ENCODE results near the gene ROS1. TPM values are rescaled to one million over a fixed set of nuclear protein-coding genes. Genes with fewer than 3 reads are reported as not detected.

ROS1 gene
- total and polyA plus RNA-seq, 2 donors (not counting 1 experiment from before 2014, with no cell fraction given): under 0.01 to 0.01 TPM

GRCh38 chr6:117328500-117328899, 97.2 kb downstream of the ROS1 start:
- no peaks in the 10 kb centered on the region for H4K20me1 ChIP-seq (ENCODE audit: control insufficient read depth, extremely low read depth, insufficient read depth, low read length)
- H3K4me2 ChIP-seq (ENCODE audit: extremely low read depth, insufficient read depth, low read length): no peak overlapping the region
- no peak overlapping the region for H3K27ac ChIP-seq (ENCODE audit: insufficient read depth, low read length)
- H3K4me3 ChIP-seq (replicated peaks in 1 of 4; ENCODE audit: control extremely low read depth in 1 of 4, insufficient read depth in 1 of 4, low read depth in 3 of 4, low read length in 4 of 4): no peak overlapping the region
- no peak overlapping the region for H3K9ac ChIP-seq (ENCODE audit: insufficient read depth, low read length)
- no peaks in the 10 kb centered on the region for H3K36me3 ChIP-seq (ENCODE audit: control insufficient read depth, insufficient read depth, low read length)
- no peaks in the 10 kb centered on the region for H3K27me3 ChIP-seq (ENCODE audit: control insufficient read depth, insufficient read depth, low read length)
- H2AFZ ChIP-seq (ENCODE audit: low read length): no peak overlapping the region
- H3K79me2 ChIP-seq (ENCODE audit: control insufficient read depth, insufficient read depth, low read length): no peaks in the 10 kb centered on the region
- DNase-seq (ENCODE audit: low read depth in 2 of 2): no peak
- no peaks in the 10 kb centered on the region for H3K4me1 ChIP-seq (ENCODE audit: control insufficient read depth, extremely low read depth, insufficient read depth, low read length)
- H3K9me3 ChIP-seq (ENCODE audit: control insufficient read depth, insufficient read depth, low read depth, low read length): no peaks in the 10 kb centered on the region
- TF ChIP-seq CTCF (conservative IDR thresholded peaks at IDR 0.05 in 1 of 2, IDR thresholded peaks at IDR 0.05 in 1 of 2; ENCODE audit: low read depth in 1 of 2, low read length in 2 of 2) (no peak), EZH2 (IDR thresholded peaks at IDR 0.05; ENCODE audit: low read length, missing control alignments) (no peak)

- Histone ChIP-seq H3K27ac (ENCODE audit: insufficient read depth, low read length) (no peak overlapping the region), H4K20me1 (ENCODE audit: control insufficient read depth, extremely low read depth, insufficient read depth, low read length) (no peaks in the 10 kb centered on the region), H3K27me3 (ENCODE audit: control insufficient read depth, insufficient read depth, low read length) (no peaks in the 10 kb centered on the region), H3K36me3 (ENCODE audit: control insufficient read depth, insufficient read depth, low read length) (no peaks in the 10 kb centered on the region), H3K9me3 (ENCODE audit: control insufficient read depth, insufficient read depth, low read depth, low read length) (no peaks in the 10 kb centered on the region), H3K4me2 (ENCODE audit: extremely low read depth, insufficient read depth, low read length) (no peak overlapping the region), H2AFZ (ENCODE audit: low read length) (no peak overlapping the region), H3K79me2 (ENCODE audit: control insufficient read depth, insufficient read depth, low read length) (no peaks in the 10 kb centered on the region), H3K4me1 (ENCODE audit: control insufficient read depth, extremely low read depth, insufficient read depth, low read length) (no peaks in the 10 kb centered on the region), H3K4me3 (replicated peaks in 1 of 4; ENCODE audit: control extremely low read depth in 1 of 4, insufficient read depth in 1 of 4, low read depth in 3 of 4, low read length in 4 of 4) (no peak overlapping the region), H3K9ac (ENCODE audit: insufficient read depth, low read length) (no peak overlapping the region)
- DNase-seq (ENCODE audit: low read depth in 2 of 2): no peak
- no peak for TF ChIP-seq EZH2 (IDR thresholded peaks at IDR 0.05; ENCODE audit: low read length, missing control alignments)
- no peak for TF ChIP-seq CTCF (conservative IDR thresholded peaks at IDR 0.05 in 1 of 2, IDR thresholded peaks at IDR 0.05 in 1 of 2; ENCODE audit: low read depth in 1 of 2, low read length in 2 of 2)
These were observed 97.7 kb downstream of the ROS1 start for GRCh38 chr6:117328005-117328389.

- Histone ChIP-seq H3K4me2 (ENCODE audit: extremely low read depth, insufficient read depth, low read length) (no peak overlapping the region), H3K4me3 (replicated peaks in 1 of 4; ENCODE audit: control extremely low read depth in 1 of 4, insufficient read depth in 1 of 4, low read depth in 3 of 4, low read length in 4 of 4) (no peak overlapping the region), H3K36me3 (ENCODE audit: control insufficient read depth, insufficient read depth, low read length) (no peaks in the 10 kb centered on the region), H3K9ac (ENCODE audit: insufficient read depth, low read length) (no peak overlapping the region), H2AFZ (ENCODE audit: low read length) (no peak overlapping the region), H4K20me1 (ENCODE audit: control insufficient read depth, extremely low read depth, insufficient read depth, low read length) (no peaks in the 10 kb centered on the region), H3K27me3 (ENCODE audit: control insufficient read depth, insufficient read depth, low read length) (no peaks in the 10 kb centered on the region), H3K4me1 (ENCODE audit: control insufficient read depth, extremely low read depth, insufficient read depth, low read length) (no peaks in the 10 kb centered on the region), H3K27ac (ENCODE audit: insufficient read depth, low read length) (no peak overlapping the region), H3K79me2 (ENCODE audit: control insufficient read depth, insufficient read depth, low read length) (no peaks in the 10 kb centered on the region), H3K9me3 (ENCODE audit: control insufficient read depth, insufficient read depth, low read depth, low read length) (no peaks in the 10 kb centered on the region)
- no peak for DNase-seq (ENCODE audit: low read depth in 2 of 2)
- TF ChIP-seq CTCF (conservative IDR thresholded peaks at IDR 0.05 in 1 of 2, IDR thresholded peaks at IDR 0.05 in 1 of 2; ENCODE audit: low read depth in 1 of 2, low read length in 2 of 2) (no peak), EZH2 (IDR thresholded peaks at IDR 0.05; ENCODE audit: low read length, missing control alignments) (no peak)
These were observed 98.4 kb downstream of the ROS1 start for GRCh38 chr6:117327149-117328004.
